SK-N-SH treated with all-trans-retinoic acid at 6 μM for 48 hours (cell line): Measurements from ENCODE around the gene DCBLD1.
"Not testable (repeated sequence)": the region's sequence is repeated elsewhere in the genome, so short reads cannot be mapped to it uniquely, and the experiment has no call there.

Experiments
- ATAC-seq: fragments of 200-7000 bp; cut with Tn5 transposase; 3 replicates; pipeline ENCODE4 v1.9.1; 2020; ENCODE audit warnings: mild to moderate bottlenecking, moderate library complexity
- ARNTL ChIP-seq: fragments of 450-650 bp; formaldehyde crosslinking; IDR thresholded peaks from 2 replicates; pipeline ENCODE4 v1.5.0; 2020; ENCODE audit warnings: low read depth, mild to moderate bottlenecking, moderate library complexity, borderline replicate concordance
- BACH2 ChIP-seq: fragments of 250-450 bp; sonication (Bioruptor Pico); IDR thresholded peaks from 2 replicates; pipeline ENCODE4 v1.9.0; 2021; ENCODE audit warnings: mild to moderate bottlenecking, borderline replicate concordance
- CSDC2 ChIP-seq: fragments of 250-450 bp; sonication (Bioruptor Pico); IDR thresholded peaks from 2 replicates; pipeline ENCODE4 v1.5.0; 2020; ENCODE audit warnings: mild to moderate bottlenecking, moderate library complexity
- ESRRG ChIP-seq: fragments of 250-450 bp; sonication (Bioruptor Pico); IDR thresholded peaks from 2 replicates; pipeline ENCODE4 v1.6.1; 2021; ENCODE audit warnings: mild to moderate bottlenecking
- GLIS3 ChIP-seq: fragments of 250-450 bp; sonication (Bioruptor Pico); IDR thresholded peaks from 2 replicates; pipeline ENCODE4 v1.5.0; 2020; ENCODE audit warnings: mild to moderate bottlenecking, moderate library complexity
- ISL1 ChIP-seq: fragments of 250-450 bp; sonication (Bioruptor Pico); IDR thresholded peaks from 2 replicates; pipeline ENCODE4 v2.1.2; 2022; ENCODE audit warnings: mild to moderate bottlenecking, moderate library complexity
- OSR1 ChIP-seq: fragments of 250-450 bp; sonication (Bioruptor Pico); IDR thresholded peaks from 2 replicates; pipeline ENCODE4 v1.8.0; 2022; ENCODE audit warnings: moderate library complexity, mild to moderate bottlenecking, inconsistent platforms
- PATZ1 ChIP-seq: fragments of 250-450 bp; sonication (Bioruptor Pico); IDR thresholded peaks from 2 replicates; pipeline ENCODE4 v1.8.0; 2020; ENCODE audit warnings: mild to moderate bottlenecking, moderate library complexity, borderline replicate concordance
- PPARA ChIP-seq: fragments of 250-450 bp; sonication (Bioruptor Pico); IDR thresholded peaks from 2 replicates; pipeline ENCODE4 v1.5.0; 2020; ENCODE audit warnings: mild to moderate bottlenecking, borderline replicate concordance
- RARB ChIP-seq: fragments of 250-450 bp; sonication (Bioruptor Pico); IDR thresholded peaks from 2 replicates; pipeline ENCODE4 v1.8.0; 2021; ENCODE audit warnings: mild to moderate bottlenecking, moderate library complexity
- SNAI2 ChIP-seq: fragments of 250-450 bp; sonication (Bioruptor Pico); IDR thresholded peaks from 2 replicates; pipeline ENCODE4 v1.5.0; 2020; ENCODE audit warnings: mild to moderate bottlenecking, moderate library complexity
- TCF4 ChIP-seq: fragments of 250-450 bp; sonication (Bioruptor Pico); IDR thresholded peaks from 2 replicates; pipeline ENCODE4 v1.8.0; 2021; ENCODE audit warnings: mild to moderate bottlenecking, moderate library complexity, borderline replicate concordance
- TOX ChIP-seq: fragments of 250-450 bp; sonication (Bioruptor Pico); IDR thresholded peaks from 2 replicates; pipeline ENCODE4 v1.8.0; 2021; ENCODE audit warnings: mild to moderate bottlenecking, moderate library complexity, borderline replicate concordance
- TSHZ2 ChIP-seq: fragments of 250-450 bp; sonication (Bioruptor Pico); IDR thresholded peaks from 2 replicates; pipeline ENCODE4 v1.5.0; 2020; ENCODE audit warnings: mild to moderate bottlenecking, moderate library complexity
- ZFP3 ChIP-seq: fragments of 250-450 bp; sonication (Bioruptor Pico); IDR thresholded peaks from 2 replicates; pipeline ENCODE4 v1.5.0; 2020; ENCODE audit warnings: mild to moderate bottlenecking, moderate library complexity
- ZFP30 ChIP-seq: fragments of 450-650 bp; formaldehyde crosslinking; IDR thresholded peaks from 2 replicates; pipeline ENCODE4 v1.5.0; 2022; ENCODE audit warnings: mild to moderate bottlenecking, moderate library complexity
- ZNF565 ChIP-seq: fragments of 450-650 bp; formaldehyde crosslinking; conservative IDR thresholded peaks from 2 replicates; pipeline ENCODE4 v1.5.0; 2020; ENCODE audit warnings: low read depth, mild to moderate bottlenecking, moderate library complexity
- ZNF70 ChIP-seq: fragments of 450-650 bp; formaldehyde crosslinking; IDR thresholded peaks from 2 replicates; pipeline ENCODE4 v1.5.0; 2020; ENCODE audit warnings: mild to moderate bottlenecking, moderate library complexity
- ZNF8 ChIP-seq: fragments of 450-650 bp; formaldehyde crosslinking; IDR thresholded peaks from 2 replicates; pipeline ENCODE4 v1.5.0; 2020; ENCODE audit warnings: mild to moderate bottlenecking, moderate library complexity
- TF ChIP-seq, protein P1 (sequence below): fragments of 250-450 bp; sonication (Bioruptor Pico); IDR thresholded peaks from 2 replicates; pipeline ENCODE4 v1.8.0; 2021; ENCODE audit warnings: low read depth, mild to moderate bottlenecking, moderate library complexity, borderline replicate concordance
- TF ChIP-seq, protein P2 (sequence below): fragments of 250-450 bp; sonication (Bioruptor Pico); IDR thresholded peaks from 2 replicates; pipeline ENCODE4 v1.5.1; 2020; ENCODE audit warnings: low read depth, mild to moderate bottlenecking, moderate library complexity
- TF ChIP-seq, protein P3 (sequence below): fragments of 250-450 bp; sonication (Bioruptor Pico); IDR thresholded peaks from 2 replicates; pipeline ENCODE4 v1.5.1; 2021; ENCODE audit warnings: mild to moderate bottlenecking, moderate library complexity

Gene DCBLD1

DNA sequence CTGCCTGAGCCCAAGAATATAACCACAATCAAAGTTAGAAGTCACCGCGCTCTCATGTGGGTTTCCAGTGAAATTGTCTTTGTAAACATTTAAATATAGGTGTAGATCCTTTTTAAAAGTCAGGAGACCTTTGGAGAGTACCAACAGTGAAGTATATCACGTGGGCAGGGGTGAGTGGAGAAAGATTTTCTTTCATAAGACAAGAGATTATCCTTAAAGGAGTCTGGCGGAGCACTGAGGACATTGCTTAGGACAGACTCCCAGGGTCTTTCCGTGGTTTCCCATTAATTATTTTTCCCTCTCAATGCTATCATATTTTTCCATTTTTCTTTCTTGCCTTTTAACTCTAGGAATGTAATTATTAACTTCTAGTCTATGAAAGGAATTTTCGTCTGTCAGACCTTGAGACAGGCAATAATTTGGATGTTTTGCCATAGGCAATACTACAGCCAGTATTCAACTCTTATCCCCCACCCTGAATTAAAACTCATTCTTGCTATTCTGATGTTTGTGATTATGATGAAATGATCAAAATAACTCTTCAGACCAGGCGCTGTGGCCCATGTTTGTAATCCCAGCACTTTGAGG lies 31.4 kb downstream of the DCBLD1 start:
- no peak for TF ChIP-seq CSDC2 (CRISPR knock-in tag)
- no peak for TF ChIP-seq TSHZ2 (CRISPR knock-in tag)
- TF ChIP-seq SNAI2, result no peak
- no peak for TF ChIP-seq PATZ1 (CRISPR knock-in tag)
- TF ChIP-seq, protein P1, sequence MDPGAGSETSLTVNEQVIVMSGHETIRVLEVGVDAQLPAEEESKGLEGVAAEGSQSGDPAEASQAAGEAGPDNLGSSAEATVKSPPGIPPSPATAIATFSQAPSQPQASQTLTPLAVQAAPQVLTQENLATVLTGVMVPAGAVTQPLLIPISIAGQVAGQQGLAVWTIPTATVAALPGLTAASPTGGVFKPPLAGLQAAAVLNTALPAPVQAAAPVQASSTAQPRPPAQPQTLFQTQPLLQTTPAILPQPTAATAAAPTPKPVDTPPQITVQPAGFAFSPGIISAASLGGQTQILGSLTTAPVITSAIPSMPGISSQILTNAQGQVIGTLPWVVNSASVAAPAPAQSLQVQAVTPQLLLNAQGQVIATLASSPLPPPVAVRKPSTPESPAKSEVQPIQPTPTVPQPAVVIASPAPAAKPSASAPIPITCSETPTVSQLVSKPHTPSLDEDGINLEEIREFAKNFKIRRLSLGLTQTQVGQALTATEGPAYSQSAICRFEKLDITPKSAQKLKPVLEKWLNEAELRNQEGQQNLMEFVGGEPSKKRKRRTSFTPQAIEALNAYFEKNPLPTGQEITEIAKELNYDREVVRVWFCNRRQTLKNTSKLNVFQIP (CRISPR knock-in tag), result no peak
- TF ChIP-seq ZNF70, result no peak
- no peak for TF ChIP-seq TOX (CRISPR knock-in tag)
- no peak for TF ChIP-seq TCF4
- no peak for TF ChIP-seq ISL1 (CRISPR knock-in tag)
- no peak for TF ChIP-seq ZFP30 (CRISPR knock-in tag)
- TF ChIP-seq ZNF565 (CRISPR knock-in tag), result no peak
- TF ChIP-seq PPARA (CRISPR knock-in tag), result no peak
- TF ChIP-seq RARB (CRISPR knock-in tag), result no peak
- TF ChIP-seq ZNF8, result no peak
- TF ChIP-seq, protein P2, sequence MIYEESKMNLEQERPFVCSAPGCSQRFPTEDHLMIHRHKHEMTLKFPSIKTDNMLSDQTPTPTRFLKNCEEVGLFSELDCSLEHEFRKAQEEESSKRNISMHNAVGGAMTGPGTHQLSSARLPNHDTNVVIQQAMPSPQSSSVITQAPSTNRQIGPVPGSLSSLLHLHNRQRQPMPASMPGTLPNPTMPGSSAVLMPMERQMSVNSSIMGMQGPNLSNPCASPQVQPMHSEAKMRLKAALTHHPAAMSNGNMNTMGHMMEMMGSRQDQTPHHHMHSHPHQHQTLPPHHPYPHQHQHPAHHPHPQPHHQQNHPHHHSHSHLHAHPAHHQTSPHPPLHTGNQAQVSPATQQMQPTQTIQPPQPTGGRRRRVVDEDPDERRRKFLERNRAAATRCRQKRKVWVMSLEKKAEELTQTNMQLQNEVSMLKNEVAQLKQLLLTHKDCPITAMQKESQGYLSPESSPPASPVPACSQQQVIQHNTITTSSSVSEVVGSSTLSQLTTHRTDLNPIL, result no peak
- no peak for TF ChIP-seq ESRRG (CRISPR knock-in tag)
- no peak for TF ChIP-seq OSR1 (CRISPR knock-in tag)
- TF ChIP-seq GLIS3 (CRISPR knock-in tag), result no peak
- TF ChIP-seq, protein P3, sequence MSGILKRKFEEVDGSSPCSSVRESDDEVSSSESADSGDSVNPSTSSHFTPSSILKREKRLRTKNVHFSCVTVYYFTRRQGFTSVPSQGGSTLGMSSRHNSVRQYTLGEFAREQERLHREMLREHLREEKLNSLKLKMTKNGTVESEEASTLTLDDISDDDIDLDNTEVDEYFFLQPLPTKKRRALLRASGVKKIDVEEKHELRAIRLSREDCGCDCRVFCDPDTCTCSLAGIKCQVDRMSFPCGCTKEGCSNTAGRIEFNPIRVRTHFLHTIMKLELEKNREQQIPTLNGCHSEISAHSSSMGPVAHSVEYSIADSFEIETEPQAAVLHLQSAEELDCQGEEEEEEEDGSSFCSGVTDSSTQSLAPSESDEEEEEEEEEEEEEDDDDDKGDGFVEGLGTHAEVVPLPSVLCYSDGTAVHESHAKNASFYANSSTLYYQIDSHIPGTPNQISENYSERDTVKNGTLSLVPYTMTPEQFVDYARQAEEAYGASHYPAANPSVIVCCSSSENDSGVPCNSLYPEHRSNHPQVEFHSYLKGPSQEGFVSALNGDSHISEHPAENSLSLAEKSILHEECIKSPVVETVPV, result no peak
- TF ChIP-seq BACH2 (CRISPR knock-in tag), result no peak

DNA sequence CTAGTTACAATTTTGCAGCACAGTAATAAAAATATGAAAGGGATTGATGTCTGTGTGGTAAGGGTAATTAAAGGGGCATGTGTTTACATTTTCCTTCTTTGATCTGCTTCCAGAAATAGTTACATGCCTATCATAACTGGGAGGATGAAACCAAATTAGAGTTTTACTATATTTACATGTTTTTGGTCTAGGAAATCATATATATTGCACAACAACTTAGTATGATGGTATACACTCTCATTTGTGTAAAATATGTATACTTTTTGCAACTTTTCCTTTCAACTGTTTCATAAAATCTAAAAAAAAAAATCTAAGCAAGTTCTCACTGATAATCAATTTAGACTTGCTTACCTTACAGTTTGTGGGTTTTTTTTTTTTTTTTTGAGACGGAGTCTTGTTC lies 32.2 kb downstream of the DCBLD1 start:
- ATAC-seq, result no peak
- TF ChIP-seq ARNTL (CRISPR knock-in tag), result no peak
- no peak for TF ChIP-seq ZFP3
- TF ChIP-seq ZNF70, result no peak
- TF ChIP-seq ESRRG (CRISPR knock-in tag), result no peak
- TF ChIP-seq CSDC2 (CRISPR knock-in tag), result no peak

More for the DNA sequence above, 31.4 kb downstream of the DCBLD1 start:
- ATAC-seq, result peak; percentile 52

- TF ChIP-seq, protein P3, result no peak
- TF ChIP-seq OSR1 (CRISPR knock-in tag) (no peak), ZNF565 (CRISPR knock-in tag) (no peak)
- ATAC-seq, result no peak
These were observed 32.9 kb downstream of the DCBLD1 start for GRCh38 chr6:117515326-117515725.

GRCh38 chr6:117517995-117518394 lies 35.5 kb downstream of the DCBLD1 start:
- not testable (repeated sequence) for ATAC-seq
